DMS53 (cell line): Measurements from ENCODE around the gene FTCD.
"Not testable (repeated sequence)": the region's sequence is repeated elsewhere in the genome, so short reads cannot be mapped to it uniquely, and the experiment has no call there.

Source experiments
- DNase-seq: peaks from one replicate; lab custom pipeline; 2025; lab: John Stamatoyannopoulos, UW

The FTCD gene

DNA sequence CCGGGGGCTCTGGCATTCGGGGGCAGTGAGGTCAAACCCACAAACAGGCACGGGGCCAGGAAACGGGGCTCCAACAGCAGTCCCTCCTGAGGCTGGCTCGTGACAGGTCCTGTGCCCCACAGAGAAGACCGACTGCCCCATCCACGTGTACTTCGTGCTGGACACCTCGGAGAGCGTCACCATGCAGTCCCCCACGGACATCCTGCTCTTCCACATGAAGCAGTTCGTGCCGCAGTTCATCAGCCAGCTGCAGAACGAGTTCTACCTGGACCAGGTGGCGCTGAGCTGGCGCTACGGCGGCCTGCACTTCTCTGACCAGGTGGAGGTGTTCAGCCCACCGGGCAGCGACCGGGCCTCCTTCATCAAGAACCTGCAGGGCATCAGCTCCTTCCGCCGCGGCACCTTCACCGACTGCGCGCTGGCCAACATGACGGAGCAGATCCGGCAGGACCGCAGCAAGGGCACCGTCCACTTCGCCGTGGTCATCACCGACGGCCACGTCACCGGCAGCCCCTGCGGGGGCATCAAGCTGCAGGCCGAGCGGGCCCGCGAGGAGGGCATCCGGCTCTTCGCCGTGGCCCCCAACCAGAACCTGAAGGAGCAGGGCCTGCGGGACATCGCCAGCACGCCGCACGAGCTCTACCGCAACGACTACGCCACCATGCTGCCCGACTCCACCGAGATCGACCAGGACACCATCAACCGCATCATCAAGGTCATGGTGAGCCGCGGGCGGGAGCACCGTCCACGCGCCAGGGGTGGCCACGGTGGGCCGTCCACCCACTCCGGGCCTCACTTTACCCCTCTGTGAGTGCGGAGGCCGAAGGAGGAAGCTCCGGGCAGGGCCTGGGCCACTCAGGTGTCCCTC lies 43.3 kb downstream of the FTCD start:
- no peak for DNase-seq

DNA sequence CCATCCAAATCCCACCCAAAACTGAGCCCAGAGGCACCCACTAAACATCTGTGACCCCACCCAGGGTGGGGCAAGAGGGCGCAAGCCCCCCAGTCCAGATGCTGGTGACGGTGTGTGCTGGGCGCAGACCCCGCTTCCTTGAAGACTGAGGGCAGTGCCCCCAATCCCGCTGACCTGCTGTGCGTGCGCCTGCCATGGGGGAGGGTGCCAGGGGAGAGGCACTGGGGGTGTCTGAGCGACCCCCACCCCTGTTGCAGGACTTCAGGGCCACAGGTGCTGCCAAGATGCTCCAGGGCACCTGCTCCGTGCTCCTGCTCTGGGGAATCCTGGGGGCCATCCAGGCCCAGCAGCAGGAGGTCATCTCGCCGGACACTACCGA lies 44.2 kb downstream of the FTCD start:
- no peak for DNase-seq

DNA sequence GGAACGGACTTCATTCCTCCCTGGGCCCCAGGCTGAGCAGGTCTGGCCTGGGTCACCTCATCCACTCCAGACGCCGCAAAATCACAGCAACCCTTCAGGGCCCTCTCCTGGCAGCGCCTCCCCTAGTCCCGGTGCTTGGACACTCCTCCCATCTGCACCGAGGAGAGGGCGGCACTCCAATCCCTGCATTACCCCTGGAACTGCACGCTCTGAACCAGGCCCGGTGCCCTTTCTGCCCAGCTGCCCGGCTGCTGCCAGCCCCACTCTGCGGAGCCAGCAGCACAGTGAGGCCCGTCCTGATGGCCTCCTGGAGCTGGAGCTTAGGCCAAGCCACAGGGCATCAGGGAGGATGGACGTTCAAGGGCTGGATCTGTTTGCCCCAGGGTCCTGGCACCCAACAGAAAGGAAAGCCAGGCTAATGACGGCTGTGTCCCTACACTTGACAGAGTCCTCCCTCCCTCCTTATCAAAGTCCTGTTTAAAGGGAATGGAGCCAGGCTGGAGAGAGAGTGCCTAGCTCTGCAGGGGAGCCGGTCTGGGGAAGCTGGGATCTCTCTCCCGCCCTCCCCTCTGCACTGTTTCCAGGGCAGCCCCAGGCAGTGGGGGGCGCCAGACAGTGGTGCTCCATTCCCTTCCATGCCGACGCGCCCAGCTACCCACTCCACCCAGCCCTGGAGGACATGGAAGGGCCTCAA lies 44.7 kb downstream of the FTCD start:
- DNase-seq = no peak

DNA sequence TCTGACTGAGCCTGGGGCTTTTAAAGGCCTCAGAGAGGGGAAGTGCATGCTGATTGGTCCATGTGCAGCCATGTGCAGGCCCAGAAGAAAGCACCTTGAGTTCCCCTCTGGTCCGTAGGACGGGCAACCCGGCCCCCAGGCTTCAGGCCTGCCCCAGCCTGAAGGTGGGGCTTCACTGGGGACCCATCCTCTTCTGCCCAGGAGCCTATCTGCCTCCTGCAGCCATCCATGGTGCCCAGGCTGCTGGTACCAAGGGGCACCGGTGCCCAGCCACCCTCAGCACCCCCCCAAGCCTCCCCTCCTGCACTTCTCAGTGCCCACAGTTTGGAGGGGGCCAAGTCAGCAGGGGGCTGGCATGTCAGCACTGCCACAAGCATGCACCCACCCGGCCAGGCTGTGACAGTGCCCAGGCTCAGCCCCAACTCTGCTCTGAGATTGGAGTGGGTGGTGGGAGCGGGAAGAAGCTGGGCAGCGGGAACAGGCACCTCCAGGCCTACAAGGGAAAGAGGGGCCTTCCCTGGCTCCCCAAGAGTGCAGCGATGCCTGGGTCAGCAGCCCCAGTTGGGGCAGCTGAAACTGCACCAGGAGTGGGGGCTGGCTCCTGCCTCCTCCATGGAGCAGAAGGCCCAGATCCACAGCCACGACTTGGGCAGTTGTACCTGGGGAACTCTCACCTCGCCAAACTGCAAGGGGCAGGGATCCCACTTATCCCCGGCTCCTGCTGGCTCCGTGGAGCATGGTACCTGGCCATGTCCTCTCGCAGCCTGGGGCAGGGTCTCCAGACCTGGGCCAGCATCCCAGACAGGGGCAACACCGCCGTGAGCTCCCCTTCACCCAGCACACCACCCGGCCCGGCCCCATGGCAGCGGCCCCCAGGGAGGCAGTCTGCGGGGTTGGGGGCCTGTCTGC lies 45.8 kb downstream of the FTCD start:
- no peak for DNase-seq

DNA sequence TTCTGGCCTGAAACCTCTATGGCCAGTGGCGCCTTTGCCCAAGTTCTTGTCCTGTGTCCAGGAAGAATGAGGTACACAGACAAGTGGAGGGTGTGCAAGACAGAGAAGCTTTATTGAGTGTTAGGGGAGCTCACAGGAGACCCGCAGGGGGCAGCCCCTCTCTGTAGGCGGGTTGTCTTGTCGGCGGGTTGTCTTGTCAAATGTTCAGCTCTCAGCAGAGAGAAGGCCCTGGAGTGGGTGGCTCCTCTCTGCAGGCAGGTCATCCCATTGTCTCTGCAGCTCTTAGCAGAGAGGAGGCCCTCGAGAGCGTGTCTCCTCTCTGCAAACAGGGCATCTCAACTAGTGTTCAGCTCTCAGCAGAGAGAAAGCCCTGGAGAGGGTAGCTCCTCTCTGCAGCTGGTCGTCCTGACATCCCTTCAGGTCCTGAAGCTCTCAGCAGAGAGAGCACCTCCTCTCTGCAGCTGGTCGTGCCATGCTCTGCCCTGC lies 46.5 kb downstream of the FTCD start:
- DNase-seq = no peak

DNA sequence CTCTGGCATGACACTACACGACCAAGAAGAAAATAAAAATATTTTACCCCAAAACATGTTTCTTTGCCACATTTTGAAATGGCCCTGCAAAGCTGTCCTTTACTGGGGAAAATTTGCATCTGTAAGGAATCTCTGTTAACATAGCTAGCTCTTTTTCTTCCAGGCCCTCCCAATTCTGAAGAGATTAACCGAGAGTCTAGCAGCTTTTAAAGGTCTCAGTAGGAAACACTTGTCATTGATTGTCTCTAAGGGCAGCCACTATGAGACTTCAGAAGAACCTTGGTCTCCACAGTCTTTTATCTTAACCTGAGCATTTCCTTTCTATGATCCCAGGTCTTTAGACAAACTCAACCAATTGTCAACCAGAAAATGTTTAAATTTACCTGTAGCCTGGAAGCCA lies 48.0 kb downstream of the FTCD start:
- not testable (repeated sequence) for DNase-seq

DNA sequence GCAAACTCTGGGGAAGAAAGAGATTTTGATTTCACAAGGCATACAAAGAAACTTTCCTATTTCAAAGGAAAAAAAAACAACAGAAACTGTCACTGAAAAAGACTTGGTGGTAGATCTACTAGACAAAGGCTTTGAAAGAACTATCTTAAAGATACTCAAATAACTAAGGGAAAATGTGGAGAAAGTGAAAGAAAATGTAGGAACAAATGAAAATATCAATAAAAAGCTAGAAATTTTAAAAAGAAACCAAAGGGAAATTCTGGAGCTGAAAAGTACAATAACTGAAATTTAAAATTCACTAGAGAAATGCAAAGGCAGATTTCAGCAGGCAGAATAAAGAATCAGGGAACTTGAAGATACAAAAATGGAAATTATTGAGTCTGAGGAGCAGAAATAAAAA lies 51.3 kb downstream of the FTCD start:
- DNase-seq = no peak

DNA sequence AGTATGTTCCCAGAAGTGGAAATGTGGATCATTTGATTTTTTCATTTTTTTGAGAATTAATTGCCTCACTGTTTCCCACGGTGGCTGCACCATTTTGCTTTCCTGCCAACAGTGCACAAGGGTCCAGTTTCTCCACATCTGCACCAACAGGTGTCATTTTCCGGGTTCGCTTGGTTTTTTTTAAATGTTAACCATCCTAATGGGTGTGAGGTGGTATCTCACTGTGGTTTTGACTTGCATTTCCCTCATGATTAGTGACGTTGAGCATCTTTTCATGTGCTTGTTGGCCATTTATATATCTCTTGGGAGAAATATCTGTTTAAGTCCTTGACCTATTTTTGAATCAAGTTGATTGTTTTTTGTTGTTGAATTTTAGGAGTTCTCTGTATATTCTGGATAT lies 54.5 kb downstream of the FTCD start:
- no peak for DNase-seq

DNA sequence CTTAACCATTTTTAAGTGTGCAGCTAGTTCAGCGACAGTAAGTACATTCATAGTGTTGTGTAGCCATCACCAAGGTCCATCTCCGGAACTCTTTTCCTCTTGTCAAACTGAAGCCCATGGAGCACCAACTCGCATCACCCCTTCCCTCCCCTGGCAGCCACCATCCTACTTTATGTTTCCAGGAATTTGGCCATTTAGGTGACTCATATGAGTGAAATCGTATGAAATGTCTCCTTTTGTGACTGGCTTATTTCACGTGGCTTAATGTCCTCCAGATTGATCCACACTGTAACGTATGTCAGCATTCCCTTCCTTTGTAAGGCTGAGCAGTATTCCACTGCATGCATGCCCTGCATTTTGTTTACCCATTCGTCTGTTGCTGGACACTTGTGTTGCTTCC lies 55.0 kb downstream of the FTCD start:
- DNase-seq = no peak

DNA sequence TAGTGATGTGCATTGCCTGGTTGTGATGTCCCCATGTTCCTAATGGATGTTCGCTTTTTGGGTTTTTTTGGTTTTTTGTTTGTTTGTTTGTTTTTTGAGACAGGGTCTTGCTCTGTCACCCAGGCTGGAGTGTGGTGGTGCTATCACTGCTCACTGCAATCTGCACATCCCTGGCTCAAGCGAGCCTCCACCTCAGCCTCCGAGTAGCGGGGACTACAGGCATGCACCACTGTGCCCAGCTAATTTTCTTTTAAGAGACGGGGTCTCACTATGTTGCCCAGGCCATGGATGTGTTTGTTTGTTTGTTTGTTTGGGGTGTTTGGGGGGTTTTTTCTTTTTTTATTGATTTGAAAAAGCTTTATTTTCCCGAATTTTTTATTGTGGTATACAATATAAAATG lies 55.4 kb downstream of the FTCD start:
- DNase-seq = no peak

DNA sequence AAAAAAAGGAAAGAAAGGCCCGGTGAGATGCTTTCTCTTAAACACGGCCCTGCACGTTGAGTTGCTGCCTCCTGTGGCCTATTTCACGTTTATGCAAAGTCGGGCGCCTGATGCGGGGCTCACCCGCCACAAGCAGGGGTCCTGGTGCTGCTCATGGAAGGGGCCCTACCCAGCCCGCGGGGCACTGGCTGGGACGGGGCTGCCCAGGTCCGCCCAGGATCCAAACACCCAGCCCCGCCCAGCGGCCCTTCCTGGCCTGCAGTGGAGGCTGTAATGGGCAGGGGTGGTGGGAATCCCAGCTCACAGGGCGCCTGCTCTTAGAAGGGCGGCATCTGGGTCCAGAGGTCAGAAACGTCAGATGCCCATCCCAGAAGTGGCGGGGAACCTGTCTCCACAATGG lies 55.9 kb downstream of the FTCD start:
- no peak for DNase-seq

DNA sequence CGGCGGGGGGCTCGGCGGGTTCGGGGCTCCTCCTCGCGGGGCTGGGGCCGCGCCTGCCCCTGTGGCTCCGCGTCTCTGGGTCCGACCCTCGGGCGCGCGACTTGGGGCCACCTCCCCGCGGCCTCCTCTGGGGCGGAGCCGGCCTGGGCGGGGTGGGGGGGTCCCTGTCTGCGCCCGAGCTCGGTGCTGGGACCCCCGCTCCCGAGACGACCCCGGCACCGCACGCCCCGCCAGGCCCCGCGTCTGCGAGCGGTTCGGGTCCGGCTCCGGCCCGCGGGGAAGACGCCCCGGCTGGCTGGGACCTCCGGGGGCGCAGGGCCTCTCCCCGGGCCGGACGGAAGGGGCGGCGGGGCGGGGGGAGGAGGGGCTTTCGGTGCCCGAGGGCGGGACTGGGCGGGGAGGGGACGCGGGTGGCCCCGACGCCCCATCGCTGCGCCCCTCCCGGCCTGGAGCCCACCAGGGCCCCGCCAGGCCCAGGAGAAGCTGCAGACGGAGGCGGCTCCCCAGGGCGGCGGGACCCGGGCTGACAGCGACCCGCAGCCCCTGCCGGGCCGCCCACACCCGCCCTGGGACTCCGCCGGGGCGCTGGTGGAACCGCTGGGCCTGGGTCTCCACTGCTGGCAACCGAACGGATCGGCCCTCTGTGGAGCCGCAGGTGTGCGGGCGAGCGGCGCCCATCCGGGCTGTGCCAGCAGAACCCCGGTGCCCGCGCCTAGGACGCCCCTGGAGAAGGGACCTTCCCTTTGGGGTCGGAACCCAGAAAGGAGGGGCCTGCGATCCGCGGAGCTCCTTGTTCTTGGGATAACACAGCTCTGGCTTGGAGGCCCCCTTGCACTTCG lies 56.9 kb downstream of the FTCD start:
- DNase-seq = no peak

DNA sequence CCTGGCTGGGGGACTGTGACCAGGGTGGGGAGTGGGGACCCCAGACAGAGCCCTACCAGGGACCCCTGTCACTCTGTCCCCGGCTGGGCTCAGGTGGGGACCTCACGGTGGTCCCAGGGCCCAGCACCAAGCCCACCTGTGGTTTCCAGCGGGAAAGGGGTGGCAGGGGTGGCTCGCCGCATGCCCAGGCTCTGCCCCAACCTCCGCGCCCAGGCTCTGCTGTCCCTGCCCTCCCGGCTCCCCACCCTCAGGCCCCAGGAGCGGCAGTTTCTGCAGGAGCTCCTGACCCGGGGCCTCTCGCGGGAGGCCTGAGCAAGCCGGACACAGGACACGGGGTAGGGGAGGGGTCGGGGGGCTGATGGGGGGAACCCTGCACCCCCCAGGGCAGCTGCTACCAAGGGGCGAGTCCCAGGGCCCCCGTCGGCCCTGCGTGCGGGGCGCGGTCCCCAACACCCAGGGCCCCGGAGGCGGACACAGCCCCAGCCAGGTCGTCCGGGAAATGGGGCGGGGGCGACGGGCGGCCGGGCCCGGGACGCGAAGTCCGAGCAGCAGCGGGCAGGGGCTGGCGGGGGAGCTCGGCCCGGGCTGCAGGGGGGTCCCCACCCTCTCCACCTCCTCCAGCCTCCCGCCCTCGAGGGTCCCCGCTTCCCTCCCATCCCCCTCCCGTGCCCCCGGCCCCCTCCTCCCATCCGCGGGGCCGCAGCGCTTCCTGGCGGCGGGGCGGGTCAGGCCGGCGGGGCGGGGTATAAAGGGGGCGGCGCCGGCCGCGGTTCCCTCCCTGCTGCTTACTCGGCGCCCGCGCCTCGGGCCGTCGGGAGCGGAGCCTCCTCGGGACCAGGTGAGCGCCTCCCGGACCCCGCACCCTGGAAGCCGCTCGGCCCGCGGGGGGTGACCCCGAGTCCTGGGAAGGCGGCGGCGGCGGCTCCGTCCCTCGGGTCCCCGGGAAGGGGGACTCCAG lies 57.8 kb downstream of the FTCD start, which contains the start of gene COL6A2:
TSS of gene COL6A2 (plus strand) at position 777 of the 958 bp plus-strand sequence.
- peak; percentile 37 for DNase-seq

DNA sequence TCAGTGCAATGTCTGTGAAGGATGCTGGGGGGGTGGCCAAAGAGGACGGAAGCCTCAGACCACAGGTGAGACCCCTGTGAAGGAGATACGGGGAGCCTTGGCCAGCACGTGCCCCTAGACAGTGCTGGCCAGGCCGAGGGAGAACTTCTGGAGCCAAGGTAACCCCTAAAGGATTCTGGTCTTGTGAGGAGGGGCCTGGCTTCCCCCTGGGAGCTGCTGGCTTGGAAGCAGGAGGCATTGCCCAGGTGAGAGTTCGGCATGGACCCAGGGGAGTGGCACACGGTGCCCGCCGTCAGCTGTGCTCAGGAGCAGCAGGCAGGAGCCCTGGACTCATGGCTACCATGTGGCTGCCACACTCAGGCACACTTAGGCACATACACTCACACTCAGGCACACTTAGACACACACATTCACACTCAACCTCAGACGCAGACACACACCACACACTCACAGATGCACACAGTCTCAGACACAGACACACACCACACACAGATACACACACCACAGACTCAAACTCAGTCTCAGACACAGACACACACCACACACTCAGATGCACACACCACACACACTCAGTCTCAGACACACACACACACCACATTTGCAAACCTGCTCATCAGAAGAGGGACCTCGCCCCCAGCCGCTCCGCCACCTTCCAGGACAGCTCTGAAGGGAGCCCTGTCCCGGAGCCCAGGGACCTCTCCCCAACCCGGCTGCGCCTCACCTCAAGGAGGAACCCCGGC lies 58.6 kb downstream of the FTCD start:
- no peak for DNase-seq

DNA sequence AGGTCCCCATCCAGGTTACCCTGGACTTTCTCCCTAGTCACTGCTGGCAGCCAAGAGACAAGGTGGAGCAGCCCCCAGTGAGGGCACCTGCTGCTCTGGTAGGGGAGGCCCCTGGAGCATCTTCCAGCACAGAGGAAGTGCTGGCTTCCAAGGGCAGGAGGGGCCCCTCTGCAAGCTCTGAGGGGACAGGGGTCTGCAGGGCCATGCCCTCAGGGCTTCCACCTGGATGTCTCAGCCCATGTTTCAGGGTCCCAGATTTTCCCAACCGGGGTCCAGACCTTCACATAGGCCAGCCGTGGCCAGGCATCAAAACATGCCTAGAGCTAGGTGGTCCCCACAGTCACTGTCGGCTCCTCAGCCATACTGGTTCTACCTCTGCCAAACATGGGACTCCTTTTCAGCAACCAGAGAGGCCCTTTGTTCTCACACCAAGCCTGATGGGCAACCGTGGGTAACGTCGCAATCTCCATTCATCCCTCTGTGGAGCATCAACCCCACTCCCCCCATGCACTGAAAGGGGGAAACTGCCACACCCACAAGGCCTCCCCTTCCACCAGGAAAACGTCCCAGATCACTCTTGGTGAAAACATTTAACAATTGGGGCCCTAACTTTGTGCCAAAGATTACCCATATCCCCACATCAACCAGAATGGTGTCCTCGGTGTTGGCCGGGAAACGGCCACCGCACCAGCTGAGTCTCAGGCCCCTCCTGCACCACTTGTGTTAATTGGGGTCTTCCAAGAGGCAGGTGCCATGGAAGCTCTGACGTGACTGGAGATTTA lies 59.4 kb downstream of the FTCD start:
- no peak for DNase-seq

DNA sequence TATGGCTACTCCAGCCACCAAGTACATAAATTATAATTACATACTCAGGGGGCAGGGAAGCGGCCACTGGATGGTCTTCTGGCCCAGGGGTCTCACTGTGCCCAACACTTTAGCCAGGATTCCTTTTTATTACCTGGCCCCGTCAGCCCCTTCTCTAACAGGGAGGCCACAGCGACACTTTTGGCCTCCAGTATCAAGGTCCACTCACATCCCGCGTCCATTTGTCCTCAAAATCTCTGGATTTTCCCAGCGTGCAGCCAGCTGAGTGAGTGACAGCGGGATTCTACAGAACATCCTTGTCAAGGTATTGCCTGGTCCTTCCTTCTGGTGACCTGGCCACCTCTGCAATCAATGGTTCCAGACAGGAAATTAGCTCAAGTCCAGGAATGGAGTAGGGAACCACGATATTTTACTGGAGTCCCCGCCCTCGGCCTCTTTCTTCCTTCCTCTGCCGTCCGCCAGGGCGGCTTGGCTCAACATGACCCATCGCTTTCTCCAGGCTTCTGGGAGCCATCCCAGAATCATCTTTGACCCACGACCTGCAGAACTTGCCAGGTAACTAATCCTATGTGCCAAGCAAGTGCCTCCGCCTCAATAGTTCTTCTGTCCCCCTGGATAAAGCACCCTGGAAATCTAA lies 60.2 kb downstream of the FTCD start:
- no peak for DNase-seq

DNA sequence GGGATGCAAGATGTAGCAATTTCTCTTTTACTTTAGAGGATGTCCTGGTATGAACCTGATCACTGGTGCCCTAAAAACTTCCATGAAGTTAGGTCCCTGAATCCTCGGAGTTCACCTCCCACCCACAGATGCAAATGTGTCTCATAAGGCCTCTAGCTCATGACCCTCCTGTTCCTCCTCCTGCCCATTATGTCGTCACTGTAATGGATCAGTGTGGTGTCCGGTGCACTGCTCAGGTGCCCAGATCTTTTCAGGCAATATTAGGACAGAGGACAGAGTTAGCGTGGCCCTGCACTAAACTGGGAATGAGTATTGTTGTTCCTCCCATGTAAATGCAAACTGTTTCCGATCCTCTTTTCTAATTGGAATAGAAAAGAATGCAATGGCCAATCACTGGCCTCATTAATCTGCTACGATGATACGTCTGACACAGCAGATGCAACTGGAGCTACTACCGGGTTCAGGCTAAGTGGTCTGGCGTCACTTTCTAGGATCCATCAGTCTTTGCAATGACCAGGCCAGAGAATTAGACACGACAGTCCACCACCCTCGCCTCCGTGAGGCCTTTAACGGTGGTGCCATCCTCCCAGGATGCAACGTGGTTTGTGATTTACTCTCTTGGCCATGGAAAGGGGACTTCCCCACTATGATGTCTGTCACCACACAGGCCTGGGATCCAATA lies 60.8 kb downstream of the FTCD start:
- DNase-seq = no peak
